Adipocyte (in vitro differentiated cells): ENCODE results near the gene ATP8B4.

Experiments used
- DNase-seq: peaks from one replicate; pipeline ENCODE4 v3.0.0-alpha.2; 2015; ENCODE audit warnings: low read depth
- H3K27me3 ChIP-seq: replicated peaks from 2 replicates; pipeline ENCODE4 v1.7.0; 2013; ENCODE audit warnings: mild to moderate bottlenecking, low read length, moderate library complexity; ENCODE audit not compliant: control insufficient read depth, insufficient read depth
- H3K36me3 ChIP-seq: 2 replicates; pipeline ENCODE4 v1.7.0; 2013; ENCODE audit warnings: low read length, mild to moderate bottlenecking, moderate library complexity; ENCODE audit not compliant: control insufficient read depth, insufficient read depth, severe bottlenecking
- H3K4me1 ChIP-seq: 2 replicates; pipeline ENCODE4 v1.7.0; 2013; ENCODE audit warnings: mild to moderate bottlenecking, low read length, moderate library complexity; ENCODE audit not compliant: control insufficient read depth, insufficient read depth
- H3K4me3 ChIP-seq: 2 replicates; pipeline ENCODE4 v1.7.0; 2013; ENCODE audit warnings: mild to moderate bottlenecking, low read length, moderate library complexity
- H3K9ac ChIP-seq: 2 replicates; pipeline ENCODE4 v1.7.0; 2013; ENCODE audit warnings: mild to moderate bottlenecking, low read length, moderate library complexity
- H3K9me3 ChIP-seq: 2 replicates; pipeline ENCODE4 v1.7.0; 2013; ENCODE audit warnings: mild to moderate bottlenecking, low read length, moderate library complexity; ENCODE audit not compliant: control insufficient read depth

ATP8B4 gene

GRCh38 chr15:49865925-49866757 is 252.9 kb downstream of the ATP8B4 start:
- Histone ChIP-seq H3K9me3 (peaks cover 14% of the 10 kb centered on the region), H3K27me3 (no peaks in the 10 kb centered on the region)
- DNase-seq, result no peak

GRCh38 chr15:49864251-49864650 is 254.8 kb downstream of the ATP8B4 start:
- H3K4me3 ChIP-seq, result no peak overlapping the region

More at GRCh38 chr15:49865925-49866757, 252.9 kb downstream of the ATP8B4 start:
- H3K36me3 ChIP-seq, result no peaks in the 10 kb centered on the region
- no peak overlapping the region for H3K9ac ChIP-seq
- H3K4me3 ChIP-seq, result no peak overlapping the region
- peaks cover 36% of the 10 kb centered on the region for H3K4me1 ChIP-seq

GRCh38 chr15:49863431-49864224 is 255.4 kb downstream of the ATP8B4 start:
- DNase-seq, result peak; percentile 91
- Histone ChIP-seq H3K9me3 (peaks cover 14% of the 10 kb centered on the region), H3K4me1 (peaks cover 57% of the 10 kb centered on the region), H3K36me3 (no peaks in the 10 kb centered on the region), H3K9ac (peak overlapping the region; percentile 88), H3K27me3 (no peaks in the 10 kb centered on the region), H3K4me3 (peak overlapping the region; percentile 21)

More at GRCh38 chr15:49864251-49864650, 254.8 kb downstream of the ATP8B4 start:
- H3K27me3 ChIP-seq, result no peaks in the 10 kb centered on the region
- H3K36me3 ChIP-seq, result no peaks in the 10 kb centered on the region
- H3K4me1 ChIP-seq, result peaks cover 53% of the 10 kb centered on the region
- H3K9me3 ChIP-seq, result peaks cover 14% of the 10 kb centered on the region
- peak overlapping the region; percentile 63 for H3K9ac ChIP-seq
- DNase-seq, result no peak

GRCh38 chr15:49860101-49860500 is 258.9 kb downstream of the ATP8B4 start:
- Histone ChIP-seq H3K4me1 (peaks cover 83% of the 10 kb centered on the region), H3K9me3 (no peaks in the 10 kb centered on the region), H3K4me3 (peak overlapping the region; percentile 28), H3K27me3 (no peaks in the 10 kb centered on the region), H3K36me3 (no peaks in the 10 kb centered on the region), H3K9ac (peak overlapping the region; percentile 84)
- DNase-seq, result no peak

GRCh38 chr15:49857496-49858475 is 261.2 kb downstream of the ATP8B4 start:
- Histone ChIP-seq H3K27me3 (no peaks in the 10 kb centered on the region), H3K4me1 (peaks cover 76% of the 10 kb centered on the region), H3K36me3 (no peaks in the 10 kb centered on the region), H3K9ac (peak overlapping the region; percentile 84), H3K4me3 (peak overlapping the region; percentile 55), H3K9me3 (no peaks in the 10 kb centered on the region)
- DNase-seq, result no peak

- Histone ChIP-seq H3K9me3 (no peaks in the 10 kb centered on the region), H3K4me1 (peaks cover 72% of the 10 kb centered on the region), H3K36me3 (no peaks in the 10 kb centered on the region), H3K27me3 (no peaks in the 10 kb centered on the region), H3K4me3 (peak overlapping the region; percentile 57), H3K9ac (peak overlapping the region; percentile 84)
- peak; percentile 98 for DNase-seq
Observed at GRCh38 chr15:49855917-49856637, 263.0 kb downstream of the ATP8B4 start.

GRCh38 chr15:49852756-49853155 is 266.3 kb downstream of the ATP8B4 start:
- peak overlapping the region; percentile 35 for H3K9ac ChIP-seq
- H3K27me3 ChIP-seq, result no peaks in the 10 kb centered on the region
- DNase-seq, result no peak
- H3K4me1 ChIP-seq, result peaks cover 58% of the 10 kb centered on the region
- H3K9me3 ChIP-seq, result peaks cover 4% of the 10 kb centered on the region
- no peak overlapping the region for H3K4me3 ChIP-seq
- no peaks in the 10 kb centered on the region for H3K36me3 ChIP-seq

GRCh38 chr15:49848807-49849206 is 270.2 kb downstream of the ATP8B4 start:
- Histone ChIP-seq H3K27me3 (no peaks in the 10 kb centered on the region), H3K4me3 (no peak overlapping the region), H3K4me1 (peaks cover 42% of the 10 kb centered on the region), H3K36me3 (no peaks in the 10 kb centered on the region), H3K9me3 (peaks cover 4% of the 10 kb centered on the region), H3K9ac (peak overlapping the region; percentile 75)
- no peak for DNase-seq

- H3K4me3 ChIP-seq, result peak overlapping the region; percentile 57
- H3K36me3 ChIP-seq, result no peaks in the 10 kb centered on the region
- no peaks in the 10 kb centered on the region for H3K27me3 ChIP-seq
- H3K9me3 ChIP-seq, result peaks cover 4% of the 10 kb centered on the region
- H3K4me1 ChIP-seq, result peaks cover 37% of the 10 kb centered on the region
- peak; percentile 84 for DNase-seq
- H3K9ac ChIP-seq, result peak overlapping the region; percentile 75
Observed at GRCh38 chr15:49848282-49848724, 270.7 kb downstream of the ATP8B4 start.
